WTC11 (cell line): ENCODE results near the gene SMARCA5. TPM values are rescaled to one million over a fixed set of nuclear protein-coding genes. Genes with fewer than 3 reads are reported as not detected.

Experiments
- ATAC-seq: fragments of 200-7000 bp; cut with Tn5 transposase; 2 replicates; pipeline ENCODE4 v1.10.0; 2021; ENCODE audit warnings: mild to moderate bottlenecking, moderate library complexity
- CTCF ChIA-PET: fragments of 300-600 bp; sonication (Branson Sonifier 250); formaldehyde crosslinking; loops from one replicate; lab custom pipeline; 2021; ENCODE audit warnings: antibody characterized with exemption; lab: Charles Lee
- POLR2A ChIA-PET: fragments of 350-600 bp; sonication (Branson Sonifier 250); formaldehyde crosslinking; loops from one replicate; lab custom pipeline; 2021; ENCODE audit warnings: antibody characterized with exemption; lab: Charles Lee
- DNase-seq: peaks from one replicate; pipeline ENCODE4 v3.0.0; 2021; ENCODE audit warnings: low spot score
- H3K27ac Mint-ChIP-seq: 2 replicates; pipeline ENCODE4 v1.8.0; 2021; ENCODE audit warnings: mixed read lengths
- H3K27me3 Mint-ChIP-seq: 2 replicates; pipeline ENCODE4 v1.8.0; 2021; ENCODE audit warnings: low read depth, mild to moderate bottlenecking, moderate library complexity, mixed read lengths
- H3K36me3 Mint-ChIP-seq: 2 replicates; pipeline ENCODE4 v1.8.0; 2021; ENCODE audit warnings: mixed read lengths
- H3K4me1 Mint-ChIP-seq: 2 replicates; pipeline ENCODE4 v1.8.0; 2022; ENCODE audit warnings: mixed read lengths
- H3K4me3 Mint-ChIP-seq: 2 replicates; pipeline ENCODE4 v1.8.0; 2021; ENCODE audit warnings: mild to moderate bottlenecking, moderate library complexity, mixed read lengths
- H3K9me3 Mint-ChIP-seq: 2 replicates; pipeline ENCODE4 v1.8.0; 2021; ENCODE audit warnings: mixed read lengths
- ATF1 ChIP-seq: sonication (generic); formaldehyde crosslinking; IDR thresholded peaks from 2 replicates; pipeline ENCODE4 v1.8.1; 2023; ENCODE audit warnings: mild to moderate bottlenecking, moderate library complexity, missing genetic modification reagents
- CREB1 ChIP-seq: sonication (generic); formaldehyde crosslinking; IDR thresholded peaks from 2 replicates; pipeline ENCODE4 v1.8.0; 2023; ENCODE audit warnings: mild to moderate bottlenecking, missing genetic modification reagents
- CREM ChIP-seq: sonication (generic); formaldehyde crosslinking; IDR thresholded peaks from 2 replicates; pipeline ENCODE4 v1.8.1; 2022; ENCODE audit warnings: mild to moderate bottlenecking, missing genetic modification reagents, moderate library complexity
- ESRRA ChIP-seq: sonication (generic); formaldehyde crosslinking; IDR thresholded peaks from 2 replicates; pipeline ENCODE4 v1.8.1; 2022; ENCODE audit warnings: mild to moderate bottlenecking, missing genetic modification reagents, borderline replicate concordance
- JUN ChIP-seq: sonication (generic); formaldehyde crosslinking; IDR thresholded peaks from 2 replicates; pipeline ENCODE4 v1.8.0; 2023; ENCODE audit warnings: mild to moderate bottlenecking, missing genetic modification reagents
- KAT7 ChIP-seq: sonication (generic); formaldehyde crosslinking; IDR thresholded peaks from 2 replicates; pipeline ENCODE4 v1.8.1; 2023; ENCODE audit warnings: missing genetic modification reagents, mild to moderate bottlenecking, borderline replicate concordance
- MYBL2 ChIP-seq: sonication (generic); formaldehyde crosslinking; IDR thresholded peaks from 2 replicates; pipeline ENCODE4 v1.8.1; 2023; ENCODE audit warnings: mild to moderate bottlenecking, moderate library complexity, missing genetic modification reagents
- NFATC4 ChIP-seq: fragments of 250-450 bp; sonication (Bioruptor Pico); IDR thresholded peaks from 2 replicates; pipeline ENCODE4 v1.9.0; 2021; ENCODE audit warnings: mild to moderate bottlenecking
- TCF7 ChIP-seq: sonication (generic); formaldehyde crosslinking; IDR thresholded peaks from 2 replicates; pipeline ENCODE4 v1.8.0; 2022; ENCODE audit warnings: mild to moderate bottlenecking, low read depth, missing genetic modification reagents, moderate library complexity
- TEAD1 ChIP-seq: sonication (generic); formaldehyde crosslinking; IDR thresholded peaks from 2 replicates; pipeline ENCODE4 v1.8.0; 2022; ENCODE audit warnings: mild to moderate bottlenecking, missing genetic modification reagents
- TP53 ChIP-seq: sonication (generic); formaldehyde crosslinking; IDR thresholded peaks from 2 replicates; pipeline ENCODE4 v1.8.1; 2023; ENCODE audit warnings: mild to moderate bottlenecking, missing genetic modification reagents
- ZNF138 ChIP-seq: sonication (generic); formaldehyde crosslinking; conservative IDR thresholded peaks from 2 replicates; pipeline ENCODE4 v1.8.1; 2022; ENCODE audit warnings: mild to moderate bottlenecking, moderate library complexity, missing genetic modification reagents
- ZNF512 ChIP-seq: sonication (generic); formaldehyde crosslinking; IDR thresholded peaks from 2 replicates; pipeline ENCODE4 v1.8.1; 2022; ENCODE audit warnings: missing genetic modification reagents, borderline replicate concordance
- total RNA-seq: library from RNA; stranded (reverse); gene quantifications from 3 replicates; pipeline ENCODE4 v1.2.3, GENCODE V29; 2021
- TF ChIP-seq, protein P1 (sequence below): sonication (generic); formaldehyde crosslinking; conservative IDR thresholded peaks from 2 replicates; pipeline ENCODE4 v1.8.1; 2023; ENCODE audit warnings: mild to moderate bottlenecking, low read depth, missing genetic modification reagents, moderate library complexity
- TF ChIP-seq, protein P2 (sequence below): fragments of 250-450 bp; sonication (Bioruptor Pico); IDR thresholded peaks from 2 replicates; pipeline ENCODE4 v1.9.0; 2021; ENCODE audit warnings: moderate library complexity, mild to moderate bottlenecking, inconsistent platforms, borderline replicate concordance
- TF ChIP-seq, protein P3 (sequence below): fragments of 250-450 bp; sonication (Bioruptor Pico); IDR thresholded peaks from 2 replicates; pipeline ENCODE4 v1.8.0; 2021; ENCODE audit warnings: mild to moderate bottlenecking
- TF ChIP-seq, protein P4 (sequence below): fragments of 200-600 bp; IDR thresholded peaks from 2 replicates; pipeline ENCODE4 v1.8.0; 2022; ENCODE audit warnings: antibody characterized with exemption
- TF ChIP-seq, protein P5 (sequence below): sonication (generic); formaldehyde crosslinking; IDR thresholded peaks from 2 replicates; pipeline ENCODE4 v1.8.0; 2022; ENCODE audit warnings: mild to moderate bottlenecking, missing genetic modification reagents

Gene SMARCA5
- total RNA-seq, 1 experiment from 2014 or later, result 98.8 TPM

DNA sequence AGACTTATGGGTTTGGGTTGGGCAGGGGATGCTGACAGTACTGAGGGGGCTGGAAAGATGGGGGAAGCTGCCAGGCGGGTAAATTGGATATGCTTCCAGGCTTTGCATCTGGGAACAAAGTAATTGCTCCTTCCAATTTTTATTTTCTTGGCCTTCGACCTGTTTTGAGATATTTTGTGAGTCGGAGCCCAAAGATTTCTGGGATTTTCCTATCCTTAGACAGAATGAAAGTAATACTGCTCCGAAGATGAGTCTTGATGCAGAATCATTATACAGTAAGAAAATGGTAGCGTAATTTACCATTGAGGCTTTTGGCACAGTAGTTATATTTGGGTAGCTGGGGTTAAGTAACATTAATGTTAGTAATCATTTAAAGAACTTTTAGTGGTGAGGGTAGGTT is 1.4 kb downstream of the SMARCA5 start (continued):
- no peak for TF ChIP-seq KAT7 (CRISPR knock-in tag)
- TF ChIP-seq CREB1, result no peak
- no peak for TF ChIP-seq ZNF512
- TF ChIP-seq ESRRA, result no peak
- TF ChIP-seq, protein P1, sequence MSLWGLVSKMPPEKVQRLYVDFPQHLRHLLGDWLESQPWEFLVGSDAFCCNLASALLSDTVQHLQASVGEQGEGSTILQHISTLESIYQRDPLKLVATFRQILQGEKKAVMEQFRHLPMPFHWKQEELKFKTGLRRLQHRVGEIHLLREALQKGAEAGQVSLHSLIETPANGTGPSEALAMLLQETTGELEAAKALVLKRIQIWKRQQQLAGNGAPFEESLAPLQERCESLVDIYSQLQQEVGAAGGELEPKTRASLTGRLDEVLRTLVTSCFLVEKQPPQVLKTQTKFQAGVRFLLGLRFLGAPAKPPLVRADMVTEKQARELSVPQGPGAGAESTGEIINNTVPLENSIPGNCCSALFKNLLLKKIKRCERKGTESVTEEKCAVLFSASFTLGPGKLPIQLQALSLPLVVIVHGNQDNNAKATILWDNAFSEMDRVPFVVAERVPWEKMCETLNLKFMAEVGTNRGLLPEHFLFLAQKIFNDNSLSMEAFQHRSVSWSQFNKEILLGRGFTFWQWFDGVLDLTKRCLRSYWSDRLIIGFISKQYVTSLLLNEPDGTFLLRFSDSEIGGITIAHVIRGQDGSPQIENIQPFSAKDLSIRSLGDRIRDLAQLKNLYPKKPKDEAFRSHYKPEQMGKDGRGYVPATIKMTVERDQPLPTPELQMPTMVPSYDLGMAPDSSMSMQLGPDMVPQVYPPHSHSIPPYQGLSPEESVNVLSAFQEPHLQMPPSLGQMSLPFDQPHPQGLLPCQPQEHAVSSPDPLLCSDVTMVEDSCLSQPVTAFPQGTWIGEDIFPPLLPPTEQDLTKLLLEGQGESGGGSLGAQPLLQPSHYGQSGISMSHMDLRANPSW (CRISPR knock-in tag), result no peak
- no peak for TF ChIP-seq TEAD1 (CRISPR knock-in tag)
- TF ChIP-seq, protein P2, sequence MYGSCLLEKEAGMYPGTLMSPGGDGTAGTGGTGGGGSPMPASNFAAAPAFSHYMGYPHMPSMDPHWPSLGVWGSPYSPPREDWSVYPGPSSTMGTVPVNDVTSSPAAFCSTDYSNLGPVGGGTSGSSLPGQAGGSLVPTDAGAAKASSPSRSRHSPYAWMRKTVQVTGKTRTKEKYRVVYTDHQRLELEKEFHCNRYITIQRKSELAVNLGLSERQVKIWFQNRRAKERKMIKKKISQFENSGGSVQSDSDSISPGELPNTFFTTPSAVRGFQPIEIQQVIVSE (CRISPR knock-in tag), result no peak
- TF ChIP-seq, protein P3, sequence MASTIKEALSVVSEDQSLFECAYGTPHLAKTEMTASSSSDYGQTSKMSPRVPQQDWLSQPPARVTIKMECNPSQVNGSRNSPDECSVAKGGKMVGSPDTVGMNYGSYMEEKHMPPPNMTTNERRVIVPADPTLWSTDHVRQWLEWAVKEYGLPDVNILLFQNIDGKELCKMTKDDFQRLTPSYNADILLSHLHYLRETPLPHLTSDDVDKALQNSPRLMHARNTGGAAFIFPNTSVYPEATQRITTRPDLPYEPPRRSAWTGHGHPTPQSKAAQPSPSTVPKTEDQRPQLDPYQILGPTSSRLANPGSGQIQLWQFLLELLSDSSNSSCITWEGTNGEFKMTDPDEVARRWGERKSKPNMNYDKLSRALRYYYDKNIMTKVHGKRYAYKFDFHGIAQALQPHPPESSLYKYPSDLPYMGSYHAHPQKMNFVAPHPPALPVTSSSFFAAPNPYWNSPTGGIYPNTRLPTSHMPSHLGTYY (CRISPR knock-in tag), result no peak
- TF ChIP-seq, protein P4, sequence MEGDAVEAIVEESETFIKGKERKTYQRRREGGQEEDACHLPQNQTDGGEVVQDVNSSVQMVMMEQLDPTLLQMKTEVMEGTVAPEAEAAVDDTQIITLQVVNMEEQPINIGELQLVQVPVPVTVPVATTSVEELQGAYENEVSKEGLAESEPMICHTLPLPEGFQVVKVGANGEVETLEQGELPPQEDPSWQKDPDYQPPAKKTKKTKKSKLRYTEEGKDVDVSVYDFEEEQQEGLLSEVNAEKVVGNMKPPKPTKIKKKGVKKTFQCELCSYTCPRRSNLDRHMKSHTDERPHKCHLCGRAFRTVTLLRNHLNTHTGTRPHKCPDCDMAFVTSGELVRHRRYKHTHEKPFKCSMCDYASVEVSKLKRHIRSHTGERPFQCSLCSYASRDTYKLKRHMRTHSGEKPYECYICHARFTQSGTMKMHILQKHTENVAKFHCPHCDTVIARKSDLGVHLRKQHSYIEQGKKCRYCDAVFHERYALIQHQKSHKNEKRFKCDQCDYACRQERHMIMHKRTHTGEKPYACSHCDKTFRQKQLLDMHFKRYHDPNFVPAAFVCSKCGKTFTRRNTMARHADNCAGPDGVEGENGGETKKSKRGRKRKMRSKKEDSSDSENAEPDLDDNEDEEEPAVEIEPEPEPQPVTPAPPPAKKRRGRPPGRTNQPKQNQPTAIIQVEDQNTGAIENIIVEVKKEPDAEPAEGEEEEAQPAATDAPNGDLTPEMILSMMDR, result no peak
- TF ChIP-seq NFATC4 (CRISPR knock-in tag), result no peak
- no peak for TF ChIP-seq CREM (CRISPR knock-in tag)
- TF ChIP-seq, all 79 proteins: peak for 0

GRCh38 chr4:143515905-143516304 is 2.4 kb downstream of the SMARCA5 start:
- DNase-seq (no peak), ATAC-seq (no peak)
- H3K27me3 Mint-ChIP-seq, result no peaks in the 10 kb centered on the region; the same call in 1 of the 2 replicates
- H3K9me3 Mint-ChIP-seq, result no peaks in the 10 kb centered on the region
- peaks cover 46% of the 10 kb centered on the region for H3K36me3 Mint-ChIP-seq
- H3K4me1 Mint-ChIP-seq, result peaks cover 18% of the 10 kb centered on the region
- TF ChIP-seq TP53 (CRISPR knock-in tag) (no peak), MYBL2 (CRISPR knock-in tag) (no peak), JUN (CRISPR knock-in tag) (no peak), ZNF138 (CRISPR knock-in tag) (no peak), ATF1 (CRISPR knock-in tag) (no peak), TCF7 (CRISPR knock-in tag) (no peak)
- TF ChIP-seq, protein P5, sequence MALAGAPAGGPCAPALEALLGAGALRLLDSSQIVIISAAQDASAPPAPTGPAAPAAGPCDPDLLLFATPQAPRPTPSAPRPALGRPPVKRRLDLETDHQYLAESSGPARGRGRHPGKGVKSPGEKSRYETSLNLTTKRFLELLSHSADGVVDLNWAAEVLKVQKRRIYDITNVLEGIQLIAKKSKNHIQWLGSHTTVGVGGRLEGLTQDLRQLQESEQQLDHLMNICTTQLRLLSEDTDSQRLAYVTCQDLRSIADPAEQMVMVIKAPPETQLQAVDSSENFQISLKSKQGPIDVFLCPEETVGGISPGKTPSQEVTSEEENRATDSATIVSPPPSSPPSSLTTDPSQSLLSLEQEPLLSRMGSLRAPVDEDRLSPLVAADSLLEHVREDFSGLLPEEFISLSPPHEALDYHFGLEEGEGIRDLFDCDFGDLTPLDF (CRISPR knock-in tag), result no peak
- POLR2A ChIA-PET, result no interaction called here
- peak overlapping the region; percentile 97 for H3K4me3 Mint-ChIP-seq
- peak overlapping the region; percentile 66; the same call in 1 of the 2 replicates for H3K27ac Mint-ChIP-seq
- CTCF ChIA-PET, result no interaction called here
